ACC112 (cell line): ENCODE measurements around the gene PLCB4.

ENCODE experiments used
- H2AFZ ChIP-seq: fragments of 200-600 bp; sonication (generic); one replicate; pipeline ENCODE4 v1.6.0; 2017; ENCODE audit warnings: antibody characterized with exemption, low read length; ENCODE audit not compliant: unreplicated experiment
- H3K27ac ChIP-seq: fragments of 200-600 bp; sonication (generic); 2 replicates; pipeline ENCODE4 v1.5.1; 2014; ENCODE audit warnings: low read depth, mild to moderate bottlenecking, antibody characterized with exemption, low read length, moderate library complexity
- H3K27me3 ChIP-seq: fragments of 200-600 bp; sonication (generic); 2 replicates; pipeline ENCODE4 v1.6.1; 2014; ENCODE audit warnings: mild to moderate bottlenecking, antibody characterized with exemption, low read length, moderate library complexity, mixed read lengths; ENCODE audit not compliant: insufficient read depth
- H3K36me3 ChIP-seq: fragments of 200-600 bp; sonication (generic); 2 replicates; pipeline ENCODE4 v1.6.1; 2016; ENCODE audit warnings: mild to moderate bottlenecking, antibody characterized with exemption, low read length, moderate library complexity, mixed read lengths; ENCODE audit not compliant: insufficient read depth
- H3K4me1 ChIP-seq: fragments of 200-600 bp; sonication (generic); one replicate; pipeline ENCODE4 v1.6.1; 2016; ENCODE audit warnings: low read length, mixed read lengths; ENCODE audit not compliant: insufficient read depth, unreplicated experiment, control insufficient read depth
- H3K4me3 ChIP-seq: fragments of 200-600 bp; sonication (generic); 2 replicates; pipeline ENCODE4 v1.5.1; 2014; ENCODE audit warnings: mild to moderate bottlenecking, low read depth, low read length
- H3K79me2 ChIP-seq: fragments of 200-600 bp; sonication (generic); one replicate; pipeline ENCODE4 v1.6.0; 2016; ENCODE audit warnings: low read length; ENCODE audit not compliant: control insufficient read depth, unreplicated experiment, insufficient read depth

Gene PLCB4

GRCh38 chr20:9141070-9141469 lies 72.2 kb downstream of the PLCB4 start:
- no peak overlapping the region for H3K27ac ChIP-seq
- H3K79me2 ChIP-seq, result no peaks in the 10 kb centered on the region
- H3K4me3 ChIP-seq, result no peak overlapping the region
- 0 out of 2 replicates have a peak, but pooled peaks cover 3% of the 10 kb centered on the region for H3K27me3 ChIP-seq
- no peaks in the 10 kb centered on the region for H3K36me3 ChIP-seq
- no peak overlapping the region for H2AFZ ChIP-seq
- H3K4me1 ChIP-seq, result peaks cover 12% of the 10 kb centered on the region

GRCh38 chr20:9141921-9142320 lies 73.0 kb downstream of the PLCB4 start:
- Histone ChIP-seq H3K27me3 (0 out of 2 replicates have a peak, but pooled peaks cover 3% of the 10 kb centered on the region), H3K79me2 (no peaks in the 10 kb centered on the region), H2AFZ (no peak overlapping the region), H3K27ac (no peak overlapping the region), H3K36me3 (no peaks in the 10 kb centered on the region), H3K4me1 (peaks cover 12% of the 10 kb centered on the region), H3K4me3 (no peak overlapping the region)

- no peak overlapping the region for H2AFZ ChIP-seq
- no peak overlapping the region for H3K27ac ChIP-seq
- H3K27me3 ChIP-seq, result 0 out of 2 replicates have a peak, but pooled peaks cover 3% of the 10 kb centered on the region
- H3K4me1 ChIP-seq, result peaks cover 20% of the 10 kb centered on the region
- H3K79me2 ChIP-seq, result no peaks in the 10 kb centered on the region
- no peaks in the 10 kb centered on the region for H3K36me3 ChIP-seq
- no peak overlapping the region for H3K4me3 ChIP-seq
Measured at GRCh38 chr20:9142809-9143208, 73.9 kb downstream of the PLCB4 start.

- Histone ChIP-seq H3K27me3 (0 out of 2 replicates have a peak, but pooled peaks cover 3% of the 10 kb centered on the region), H3K27ac (no peak overlapping the region), H3K4me1 (peaks cover 25% of the 10 kb centered on the region), H3K36me3 (no peaks in the 10 kb centered on the region), H3K4me3 (no peak overlapping the region), H3K79me2 (no peaks in the 10 kb centered on the region), H2AFZ (no peak overlapping the region)
Measured at GRCh38 chr20:9143926-9144325, 75.0 kb downstream of the PLCB4 start.

GRCh38 chr20:9144643-9145042 lies 75.8 kb downstream of the PLCB4 start:
- 0 out of 2 replicates have a peak, but pooled peaks cover 3% of the 10 kb centered on the region for H3K27me3 ChIP-seq
- H3K4me1 ChIP-seq, result peaks cover 25% of the 10 kb centered on the region
- no peaks in the 10 kb centered on the region for H3K36me3 ChIP-seq
- no peak overlapping the region for H3K4me3 ChIP-seq
- H2AFZ ChIP-seq, result no peak overlapping the region
- no peak overlapping the region for H3K27ac ChIP-seq
- no peaks in the 10 kb centered on the region for H3K79me2 ChIP-seq

- no peak overlapping the region for H2AFZ ChIP-seq
- H3K79me2 ChIP-seq, result no peaks in the 10 kb centered on the region
Measured at GRCh38 chr20:9145142-9145541, 76.3 kb downstream of the PLCB4 start.

GRCh38 chr20:9146649-9147048 lies 77.8 kb downstream of the PLCB4 start:
- Histone ChIP-seq H2AFZ (no peak overlapping the region), H3K79me2 (no peaks in the 10 kb centered on the region), H3K4me1 (peaks cover 25% of the 10 kb centered on the region), H3K27me3 (0 out of 2 replicates have a peak, but pooled peaks cover 3% of the 10 kb centered on the region), H3K36me3 (no peaks in the 10 kb centered on the region), H3K4me3 (no peak overlapping the region), H3K27ac (no peak overlapping the region)

More at GRCh38 chr20:9145142-9145541, 76.3 kb downstream of the PLCB4 start:
- Histone ChIP-seq H3K27me3 (0 out of 2 replicates have a peak, but pooled peaks cover 3% of the 10 kb centered on the region), H3K36me3 (no peaks in the 10 kb centered on the region), H3K27ac (no peak overlapping the region), H3K4me3 (no peak overlapping the region), H3K4me1 (peaks cover 25% of the 10 kb centered on the region)

- 0 out of 2 replicates have a peak, but pooled peaks cover 1% of the 10 kb centered on the region for H3K27me3 ChIP-seq
- no peak overlapping the region for H3K27ac ChIP-seq
- H2AFZ ChIP-seq, result no peak overlapping the region
- no peaks in the 10 kb centered on the region for H3K79me2 ChIP-seq
- peaks cover 25% of the 10 kb centered on the region for H3K4me1 ChIP-seq
- H3K4me3 ChIP-seq, result no peak overlapping the region
- H3K36me3 ChIP-seq, result no peaks in the 10 kb centered on the region
Measured at GRCh38 chr20:9147547-9148024, 78.7 kb downstream of the PLCB4 start.

GRCh38 chr20:9148291-9148690 lies 79.4 kb downstream of the PLCB4 start:
- H3K79me2 ChIP-seq, result no peaks in the 10 kb centered on the region
- H3K27ac ChIP-seq, result no peak overlapping the region
- no peak overlapping the region for H3K4me3 ChIP-seq
- no peak overlapping the region for H2AFZ ChIP-seq
- no peaks in the 10 kb centered on the region for H3K36me3 ChIP-seq
- H3K27me3 ChIP-seq, result no peaks in the 10 kb centered on the region
- H3K4me1 ChIP-seq, result peaks cover 25% of the 10 kb centered on the region

GRCh38 chr20:9149087-9149486 lies 80.2 kb downstream of the PLCB4 start:
- Histone ChIP-seq H3K79me2 (no peaks in the 10 kb centered on the region), H3K27ac (no peak overlapping the region), H3K4me1 (peaks cover 20% of the 10 kb centered on the region), H3K4me3 (no peak overlapping the region), H3K36me3 (no peaks in the 10 kb centered on the region), H3K27me3 (no peaks in the 10 kb centered on the region), H2AFZ (no peak overlapping the region)

GRCh38 chr20:9149796-9150195 lies 80.9 kb downstream of the PLCB4 start:
- Histone ChIP-seq H2AFZ (no peak overlapping the region), H3K27ac (no peak overlapping the region), H3K4me1 (peaks cover 16% of the 10 kb centered on the region), H3K27me3 (no peaks in the 10 kb centered on the region), H3K4me3 (no peak overlapping the region), H3K79me2 (no peaks in the 10 kb centered on the region), H3K36me3 (no peaks in the 10 kb centered on the region)
